Ovary (tissue), 9 donors: Measurements from ENCODE around the gene FXYD1. TPM values are rescaled to one million over a fixed set of nuclear protein-coding genes. Genes with fewer than 3 reads are reported as not detected.

Experiments
- DNase-seq, 5 donors: peaks; one replicate each; pipeline ENCODE4 v3.0.0-alpha.2; 2019 to 2020
- H3K27ac ChIP-seq, 2 donors: fragments of 200-600 bp; one replicate each; pipeline versions ENCODE4 v1.5.1 to v1.8.0; 2019 to 2022
- H3K27me3 ChIP-seq: fragments of 200-600 bp; one replicate; pipeline ENCODE4 v1.8.0; 2022
- H3K36me3 ChIP-seq: fragments of 200-600 bp; sonication (generic); one replicate; pipeline ENCODE4 v1.5.1; 2019
- H3K4me1 ChIP-seq: one replicate; pipeline ENCODE4 v1.8.1; 2013; ENCODE audit warnings: mild to moderate bottlenecking, moderate library complexity; ENCODE audit not compliant: insufficient read depth
- H3K4me3 ChIP-seq: fragments of 200-600 bp; sonication (generic); one replicate; pipeline ENCODE4 v1.5.1; 2017
- H3K9me3 ChIP-seq, 2 donors: fragments of 200-600 bp in 1 of 2; sonication (generic) in 1 of 2; one replicate each; pipeline versions ENCODE4 v1.5.1 to v1.8.1; 2013 to 2019; ENCODE audit warnings: mild to moderate bottlenecking in 1 of 2, moderate library complexity in 1 of 2
- EP300 ChIP-seq: sonication (generic); formaldehyde crosslinking; IDR thresholded peaks from one replicate; pipeline ENCODE4 v1.6.1; 2017; ENCODE audit warnings: antibody characterized with exemption
- POLR2A ChIP-seq: fragments of 450-650 bp; IDR thresholded peaks from one replicate; pipeline ENCODE4 v1.6.1; 2017; ENCODE audit warnings: antibody characterized with exemption, mild to moderate bottlenecking, moderate library complexity
- WGBS, 3 donors: extraction: QIAGEN DNeasy Blood & Tissue Kit in 1 of 3; methylation state at CpG; one replicate each; pipeline versions ENCODE4 v1.1.5 to v1.1.7; 2013 to 2017; 5-methylcytosine and 5-hydroxymethylcytosine counted together
- intact Hi-C, 4 donors: fragments of 100-400 bp; cut with DNase I; formaldehyde crosslinking; loops; one replicate each; pipeline versions ENCODE4 v1.11.0 to v1.15.1; 2022 to 2023
- polyA plus RNA-seq, 2 donors: library from polyadenylated mRNA; stranded (reverse); fragments of 200-250 nt in 1 of 2; fragments of 350-450 nt in 1 of 2; fragmentation: Illumina TruSeq in 1 of 2; extraction: RNeasy Lipid Tissue Mini Kit (QIAGEN cat#74804) in 1 of 2; gene quantifications; one replicate each; pipeline ENCODE4 v1.2.3, GENCODE V29; 2013 to 2014
- total RNA-seq, 7 donors: library from RNA; depleted of rRNA in 2 of 7; stranded (reverse); fragments of >200 nt in 2 of 7; fragmentation: NEBNext Ultra II Directional in 3 of 7; extraction: Animal tissue kit (Norgen Biotek cat#: 25700) in 3 of 7; gene quantifications; one replicate each; pipeline versions ENCODE4 v1.1.0 to v1.2.4, GENCODE V29; 2016 to 2023
- TF ChIP-seq, protein P1 (sequence below), 3 donors: fragments of 450-650 bp in 2 of 3; fragments of 200-600 bp in 1 of 3; IDR thresholded peaks; one replicate each; pipeline versions ENCODE4 v1.5.1 to v1.8.0; 2016 to 2022; ENCODE audit warnings: antibody characterized with exemption in 3 of 3, mild to moderate bottlenecking in 1 of 3
- donor health status: DM: no; HTN: no; CAD: no; lungs with moderate emphysema.
- donor health status: DM: no; HTN: no; CAD: no.
- donor health status: Bipolar disorder and iron deficiency.
- donor health status: DM: yes; HTN: yes; CAD: no.
- donor health status: DM: no; HTN: no; CAD: no.
- donor health status: DM: yes; HTN: yes; CAD: no.

The FXYD1 gene
- total and polyA plus RNA-seq, 9 donors, result 26.7 to 204 (median 95.8) TPM

DNA sequence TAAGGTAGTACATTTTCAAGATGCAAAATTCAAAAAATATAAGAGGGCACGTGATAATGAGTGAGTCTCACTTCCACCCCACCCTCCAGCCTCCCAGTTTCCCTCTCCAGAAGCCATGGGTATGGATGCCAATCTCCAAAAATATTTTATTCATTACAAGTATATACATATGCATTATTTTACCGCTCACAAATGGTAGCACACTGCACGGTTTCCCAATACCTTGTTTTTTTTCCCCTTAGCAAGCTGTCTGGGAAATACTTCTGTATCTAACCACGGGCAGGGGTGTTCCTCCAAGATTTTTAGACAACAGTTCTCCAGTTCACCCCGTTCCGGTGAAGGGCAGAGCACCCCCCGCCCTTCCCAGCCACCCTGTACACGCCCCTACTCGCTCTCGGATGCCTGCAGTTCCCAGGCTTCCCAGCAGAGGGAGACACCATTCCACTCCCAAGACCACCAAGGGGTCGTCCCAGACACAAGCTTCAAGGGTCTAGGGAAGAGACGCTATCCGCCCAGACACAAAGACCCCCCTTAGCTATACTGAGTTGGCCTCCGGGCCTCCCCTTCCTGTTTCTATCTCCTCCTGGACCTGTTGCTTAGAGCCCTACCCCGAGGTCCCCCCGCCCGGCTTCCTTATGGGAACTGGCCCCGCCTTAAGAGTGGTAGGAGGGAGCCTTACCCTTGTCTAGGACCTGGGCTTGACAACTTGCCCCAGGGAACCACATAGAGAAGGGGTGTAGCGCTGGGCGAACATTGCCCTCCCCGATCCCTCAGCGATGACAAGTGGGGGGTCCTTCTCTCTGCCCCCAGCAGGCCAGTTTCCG is 24.1 kb upstream of the FXYD1 start:
- Histone ChIP-seq H3K27ac (peak overlapping the region in 1 of 2 donors; percentile 59), H3K27me3 (no peaks in the 10 kb centered on the region), H3K36me3 (no peaks in the 10 kb centered on the region), H3K4me1 (peaks cover 14% of the 10 kb centered on the region), H3K9me3 (no peaks in the 10 kb centered on the region), H3K4me3 (peak overlapping the region; percentile 17)
- 5 to 7% (median 6%) methylated on average over 23 of the region's 23 CpGs for WGBS, 3 donors
- DNase-seq, result peak; percentile 42 to 84 (median 79)
- TF ChIP-seq, protein P1, sequence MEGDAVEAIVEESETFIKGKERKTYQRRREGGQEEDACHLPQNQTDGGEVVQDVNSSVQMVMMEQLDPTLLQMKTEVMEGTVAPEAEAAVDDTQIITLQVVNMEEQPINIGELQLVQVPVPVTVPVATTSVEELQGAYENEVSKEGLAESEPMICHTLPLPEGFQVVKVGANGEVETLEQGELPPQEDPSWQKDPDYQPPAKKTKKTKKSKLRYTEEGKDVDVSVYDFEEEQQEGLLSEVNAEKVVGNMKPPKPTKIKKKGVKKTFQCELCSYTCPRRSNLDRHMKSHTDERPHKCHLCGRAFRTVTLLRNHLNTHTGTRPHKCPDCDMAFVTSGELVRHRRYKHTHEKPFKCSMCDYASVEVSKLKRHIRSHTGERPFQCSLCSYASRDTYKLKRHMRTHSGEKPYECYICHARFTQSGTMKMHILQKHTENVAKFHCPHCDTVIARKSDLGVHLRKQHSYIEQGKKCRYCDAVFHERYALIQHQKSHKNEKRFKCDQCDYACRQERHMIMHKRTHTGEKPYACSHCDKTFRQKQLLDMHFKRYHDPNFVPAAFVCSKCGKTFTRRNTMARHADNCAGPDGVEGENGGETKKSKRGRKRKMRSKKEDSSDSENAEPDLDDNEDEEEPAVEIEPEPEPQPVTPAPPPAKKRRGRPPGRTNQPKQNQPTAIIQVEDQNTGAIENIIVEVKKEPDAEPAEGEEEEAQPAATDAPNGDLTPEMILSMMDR (IDR thresholded peaks at IDR 0.05), result peak; percentile 84 to 86 (median 85)
- no peak for TF ChIP-seq EP300
- no peak for TF ChIP-seq POLR2A
- intact Hi-C loops, result no loop called here

DNA sequence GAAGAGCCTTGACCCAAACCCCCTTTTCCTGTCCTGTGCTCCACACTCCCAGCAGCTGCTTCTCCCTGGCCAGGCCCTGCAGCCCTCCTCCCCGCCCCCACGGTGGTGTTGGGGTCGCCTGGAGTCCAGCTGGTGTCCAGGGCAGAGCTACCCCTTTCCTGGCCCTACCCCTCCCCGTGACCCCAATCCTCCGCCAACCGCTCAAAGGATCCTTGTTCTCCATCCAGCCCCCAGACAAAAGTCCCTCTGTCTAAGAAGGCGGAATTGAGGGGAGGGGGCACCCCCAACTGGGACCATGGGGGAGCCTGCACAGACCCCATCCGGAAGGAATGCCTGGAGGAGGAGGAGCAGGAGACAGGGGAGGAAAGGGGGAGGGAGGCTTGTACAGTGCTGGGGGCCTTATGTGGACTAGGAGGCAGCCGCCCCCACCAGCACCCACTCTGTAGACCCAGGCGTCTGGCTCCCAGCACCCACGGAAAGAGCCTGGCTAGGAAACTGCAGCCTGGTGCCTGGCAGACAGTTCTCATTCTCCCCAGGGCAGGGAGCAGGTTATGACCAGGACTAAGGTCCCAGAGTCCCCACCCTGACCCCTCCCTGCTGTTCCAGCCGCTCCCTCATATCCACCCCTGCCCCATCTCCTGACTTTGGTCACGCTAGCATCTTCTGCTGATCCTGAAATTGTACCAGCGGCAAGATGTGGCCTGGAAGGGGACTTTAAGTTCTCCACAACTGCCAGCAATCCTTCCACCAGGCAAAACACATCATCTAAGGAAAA is 23.3 kb upstream of the FXYD1 start, which contains the start of gene FXYD3:
TSS of gene FXYD3 (plus strand) at position 647 of the 775 bp plus-strand sequence. CDS start 3,554 bp downstream, outside the sequence.
- intact Hi-C loops, result no loop called here
- TF ChIP-seq EP300, result no peak
- TF ChIP-seq POLR2A, result no peak
- TF ChIP-seq, protein P1 (IDR thresholded peaks at IDR 0.05), result no peak
- Histone ChIP-seq H3K9me3 (no peaks in the 10 kb centered on the region), H3K4me3 (peak within 1 kb of the TSS; percentile 17), H3K4me1 (peaks cover 14% of the 10 kb centered on the region), H3K36me3 (no peaks in the 10 kb centered on the region), H3K27ac (peak within 1 kb of the TSS in 1 of 2 donors; percentile 59), H3K27me3 (no peaks in the 10 kb centered on the region)
- 52 to 54% (median 54%) methylated on average over 11 to 14 of the region's 14 CpGs for WGBS, 3 donors
- DNase-seq, result peak in 1 of 5 donors; percentile 55

DNA sequence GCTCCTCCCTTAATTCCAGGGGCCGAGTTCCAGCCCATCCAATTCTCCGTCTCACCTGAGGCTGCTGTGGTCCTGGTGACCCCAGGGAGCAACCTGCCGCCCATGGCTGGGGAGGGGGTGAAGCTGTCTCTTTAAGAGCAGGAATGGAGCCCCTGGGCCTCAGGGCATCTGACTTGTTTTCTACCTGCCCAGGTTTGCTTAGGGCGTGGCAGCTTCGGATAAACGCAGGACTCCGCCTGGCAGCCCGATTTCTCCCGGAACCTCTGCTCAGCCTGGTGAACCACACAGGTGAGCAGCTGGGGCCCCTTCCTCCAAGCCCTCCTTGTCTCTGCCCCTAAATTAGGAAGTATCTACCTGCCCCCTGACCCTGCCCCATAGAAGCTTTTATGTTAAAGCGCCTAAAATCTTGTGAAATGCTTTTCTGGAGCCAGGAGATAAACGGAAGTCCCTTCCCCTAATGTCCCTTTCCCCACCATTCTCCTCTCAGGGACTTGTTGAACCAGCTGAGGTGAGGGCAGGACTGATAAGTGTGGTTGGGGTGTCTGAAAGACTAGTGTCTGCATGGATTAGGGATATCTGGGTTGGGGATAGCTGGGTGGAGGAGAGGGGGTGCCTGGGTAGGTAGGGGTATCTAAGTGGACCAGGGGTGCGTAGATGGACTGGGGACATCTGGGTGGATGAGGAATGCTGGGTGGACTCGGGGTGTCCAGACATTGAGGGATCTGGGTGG is 22.4 kb upstream of the FXYD1 start:
- H3K4me3 ChIP-seq, result peak overlapping the region; percentile 17

More for the DNA sequence above, 22.4 kb upstream of the FXYD1 start:
- no peaks in the 10 kb centered on the region for H3K9me3 ChIP-seq
- H3K27ac ChIP-seq, result no peak overlapping the region
- DNase-seq, result no peak
- WGBS, 3 donors, result 84 to 87% (median 87%) methylated on average over 13 of the region's 13 CpGs
- intact Hi-C loops, result no loop called here
- H3K27me3 ChIP-seq, result no peaks in the 10 kb centered on the region
- peaks cover 14% of the 10 kb centered on the region for H3K4me1 ChIP-seq
- TF ChIP-seq EP300 (no peak), POLR2A (no peak)
- TF ChIP-seq, protein P1 (IDR thresholded peaks at IDR 0.05), result no peak
- H3K36me3 ChIP-seq, result no peaks in the 10 kb centered on the region
